Caco-2 (cell line): Measurements from ENCODE around the gene ARHGEF5. TPM values are rescaled to one million over a fixed set of nuclear protein-coding genes. Genes with fewer than 3 reads are reported as not detected.
"Not testable (repeated sequence)": the region's sequence is repeated elsewhere in the genome, so short reads cannot be mapped to it uniquely, and the experiment has no call there.

Experiments used
- BruUV-seq: library from RNA; stranded (reverse); fragments of 400-500 nt; replicated peaks from 2 replicates; lab custom pipeline; 2021; lab: Mats Ljungman, UMichigan
- CTCF ChIA-PET: fragments of 300-600 bp; sonication (Branson Sonifier 250); formaldehyde crosslinking; loops from one replicate; lab custom pipeline; 2022; ENCODE audit warnings: antibody characterized with exemption; lab: Charles Lee
- POLR2A ChIA-PET: fragments of 300-600 bp; sonication (Branson Sonifier 250); formaldehyde crosslinking; loops from one replicate; lab custom pipeline; 2022; ENCODE audit warnings: antibody characterized with exemption; lab: Charles Lee
- DNase-seq, 2 experiments: peaks; one replicate each; pipeline versions ENCODE4 v3.0.0 to v3.0.0-alpha.2; 2020 to 2022
- H3K27me3 ChIP-seq: replicated peaks from 2 replicates; pipeline ENCODE4 v1.6.0; 2011; ENCODE audit warnings: low read length; ENCODE audit not compliant: control insufficient read depth, insufficient read depth
- H3K36me3 ChIP-seq: 2 replicates; pipeline ENCODE4 v1.5.1; 2011; ENCODE audit warnings: low read length; ENCODE audit not compliant: control insufficient read depth, insufficient read depth
- H3K4me1 ChIP-seq: fragments of 250-450 bp; sonication (Bioruptor Pico); 2 replicates; pipeline ENCODE4 v1.5.1; 2020; ENCODE audit warnings: mild to moderate bottlenecking
- H3K4me3 ChIP-seq: 2 replicates; pipeline ENCODE4 v1.5.1; 2011; ENCODE audit warnings: low read depth, mild to moderate bottlenecking, control low read depth, low read length
- H3K9me3 ChIP-seq: fragments of 250-450 bp; sonication (Bioruptor Pico); 2 replicates; pipeline ENCODE4 v1.5.1; 2020; ENCODE audit warnings: mild to moderate bottlenecking, moderate library complexity
- H3K27ac Mint-ChIP-seq: one replicate; pipeline ENCODE4 v1.8.0; 2022; ENCODE audit warnings: mixed read lengths; ENCODE audit not compliant: unreplicated experiment
- H3K27me3 Mint-ChIP-seq: one replicate; pipeline ENCODE4 v1.8.0; 2022; ENCODE audit warnings: mixed read lengths; ENCODE audit not compliant: insufficient read depth, unreplicated experiment
- H3K36me3 Mint-ChIP-seq: one replicate; pipeline ENCODE4 v1.8.0; 2022; ENCODE audit warnings: mild to moderate bottlenecking, mixed read lengths; ENCODE audit not compliant: insufficient read depth, unreplicated experiment
- H3K4me1 Mint-ChIP-seq: one replicate; pipeline ENCODE4 v1.8.0; 2022; ENCODE audit warnings: low read depth, mixed read lengths; ENCODE audit not compliant: unreplicated experiment
- H3K4me3 Mint-ChIP-seq: one replicate; pipeline ENCODE4 v1.8.0; 2022; ENCODE audit warnings: mild to moderate bottlenecking, moderate library complexity, mixed read lengths; ENCODE audit not compliant: unreplicated experiment
- H3K9me3 Mint-ChIP-seq: one replicate; pipeline ENCODE4 v1.8.0; 2022; ENCODE audit warnings: mixed read lengths; ENCODE audit not compliant: unreplicated experiment
- CTCF ChIP-seq, 2 experiments: fragments of 200-600 bp in 1 of 2; IDR thresholded peaks; 1 replicate in 1 of 2; 2 replicates in 1 of 2; pipeline versions ENCODE4 v1.5.1 to v1.8.0; 2011 to 2022; ENCODE audit warnings: antibody characterized with exemption in 1 of 2, control low read depth in 1 of 2, inconsistent platforms in 1 of 2, low read depth in 1 of 2, low read length in 1 of 2, mild to moderate bottlenecking in 1 of 2, moderate library complexity in 1 of 2; ENCODE audit not compliant: insufficient read depth in 1 of 2, severe bottlenecking in 1 of 2, unreplicated experiment in 1 of 2
- intact Hi-C: fragments of 100-400 bp; cut with micrococcal nuclease; formaldehyde crosslinking; loops from one replicate; pipeline ENCODE4 v1.10.0; 2022; ENCODE audit not compliant: unreplicated experiment
- total RNA-seq: library from RNA; stranded (reverse); gene quantifications from 2 replicates; pipeline ENCODE4 v1.2.3, GENCODE V29; 2022

ARHGEF5 gene
- total RNA-seq, 1 experiment from 2014 or later: 26.4 TPM

GRCh38 chr7:144415858-144416257 lies 60.7 kb downstream of the ARHGEF5 start:
- Histone ChIP-seq H3K36me3 (no peaks in the 10 kb centered on the region), H3K27me3 (no peaks in the 10 kb centered on the region), H3K9me3 (0 out of 2 replicates have a peak, but pooled peaks cover 4% of the 10 kb centered on the region), H3K4me3 (no peak overlapping the region), H3K4me1 (0 out of 2 replicates have a peak, but pooled peaks cover 4% of the 10 kb centered on the region)
- H3K27me3 Mint-ChIP-seq: peaks cover 13% of the 10 kb centered on the region
- ChIA-PET POLR2A (no interaction called here), CTCF (no interaction called here)
- no peak for DNase-seq
- H3K27ac Mint-ChIP-seq: no peak overlapping the region
- no peak for TF ChIP-seq CTCF (IDR thresholded peaks at IDR 0.05; ENCODE audit: insufficient read depth in 1 of 2, low read depth in 1 of 2, low read length in 1 of 2, severe bottlenecking in 1 of 2, unreplicated experiment in 1 of 2)
- H3K36me3 Mint-ChIP-seq: no peaks in the 10 kb centered on the region
- no peaks in the 10 kb centered on the region for H3K4me1 Mint-ChIP-seq
- H3K4me3 Mint-ChIP-seq: no peak overlapping the region
- BruUV-seq: no TSS peak
- intact Hi-C loops: no loop called here
- H3K9me3 Mint-ChIP-seq: peaks cover 10% of the 10 kb centered on the region

GRCh38 chr7:144416341-144416740 lies 61.1 kb downstream of the ARHGEF5 start:
- Mint-ChIP-seq H3K9me3 (peaks cover 10% of the 10 kb centered on the region), H3K4me3 (no peak overlapping the region), H3K36me3 (no peaks in the 10 kb centered on the region), H3K27me3 (peaks cover 13% of the 10 kb centered on the region), H3K4me1 (no peaks in the 10 kb centered on the region), H3K27ac (no peak overlapping the region)
- no peak for TF ChIP-seq CTCF (IDR thresholded peaks at IDR 0.05; ENCODE audit: insufficient read depth in 1 of 2, low read depth in 1 of 2, low read length in 1 of 2, severe bottlenecking in 1 of 2, unreplicated experiment in 1 of 2)
- 0 out of 2 replicates have a peak, but pooled peaks cover 4% of the 10 kb centered on the region for H3K4me1 ChIP-seq
- intact Hi-C loops: no loop called here
- CTCF ChIA-PET: no interaction called here
- BruUV-seq: no TSS peak
- H3K9me3 ChIP-seq: 0 out of 2 replicates have a peak, but pooled peaks cover 4% of the 10 kb centered on the region
- H3K4me3 ChIP-seq: no peak overlapping the region
- POLR2A ChIA-PET: no interaction called here
- no peak for DNase-seq
- no peaks in the 10 kb centered on the region for H3K27me3 ChIP-seq
- H3K36me3 ChIP-seq: no peaks in the 10 kb centered on the region

- BruUV-seq, H3K36me3 ChIP-seq, H3K4me1 Mint-ChIP-seq, POLR2A ChIA-PET, H3K27me3 Mint-ChIP-seq, DNase-seq, CTCF ChIA-PET, H3K4me3 Mint-ChIP-seq, H3K27me3 ChIP-seq, H3K4me1 ChIP-seq, H3K27ac Mint-ChIP-seq, H3K4me3 ChIP-seq, H3K9me3 ChIP-seq, intact Hi-C loops, H3K36me3 Mint-ChIP-seq: not testable (repeated sequence)
- peaks cover 17% of the 10 kb centered on the region for H3K9me3 Mint-ChIP-seq
Observed at GRCh38 chr7:144418931-144419330, 63.7 kb downstream of the ARHGEF5 start.

GRCh38 chr7:144427539-144427938 lies 72.3 kb downstream of the ARHGEF5 start:
- H3K4me3 Mint-ChIP-seq, POLR2A ChIA-PET, H3K27me3 Mint-ChIP-seq, H3K27me3 ChIP-seq, BruUV-seq, H3K4me1 Mint-ChIP-seq, CTCF ChIA-PET, H3K4me3 ChIP-seq, H3K36me3 Mint-ChIP-seq, intact Hi-C loops, DNase-seq, H3K27ac Mint-ChIP-seq, H3K4me1 ChIP-seq, H3K36me3 ChIP-seq: not testable (repeated sequence)
- peaks cover 36% of the 10 kb centered on the region for H3K9me3 ChIP-seq
- peaks cover 56% of the 10 kb centered on the region for H3K9me3 Mint-ChIP-seq
